ENCODE data around the gene NFYC.

Gene NFYC

DNA sequence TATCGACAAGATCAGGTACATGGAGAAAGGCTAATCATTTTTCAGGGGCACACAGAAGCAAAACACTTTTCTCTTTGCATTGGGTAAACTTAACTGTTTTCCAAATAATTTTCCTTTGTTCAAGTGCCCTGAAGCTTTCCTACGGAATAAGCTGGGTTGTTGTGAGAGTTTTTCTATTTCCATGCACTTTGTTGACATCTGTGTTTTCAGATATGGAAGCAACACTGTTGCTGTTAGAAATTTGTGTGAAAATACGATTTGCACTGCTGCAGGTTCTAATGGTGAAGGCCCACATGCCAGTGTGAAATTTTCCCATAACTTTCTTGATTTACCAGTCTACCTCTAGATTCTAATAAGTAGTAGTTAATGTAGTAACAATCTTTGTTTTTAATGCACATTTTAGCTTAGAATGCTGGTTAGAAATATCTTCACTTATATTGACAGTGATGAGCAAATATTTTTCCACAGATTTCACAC lies 18.3 kb downstream of the NFYC start:
- TF ChIP-seq, protein P1, sequence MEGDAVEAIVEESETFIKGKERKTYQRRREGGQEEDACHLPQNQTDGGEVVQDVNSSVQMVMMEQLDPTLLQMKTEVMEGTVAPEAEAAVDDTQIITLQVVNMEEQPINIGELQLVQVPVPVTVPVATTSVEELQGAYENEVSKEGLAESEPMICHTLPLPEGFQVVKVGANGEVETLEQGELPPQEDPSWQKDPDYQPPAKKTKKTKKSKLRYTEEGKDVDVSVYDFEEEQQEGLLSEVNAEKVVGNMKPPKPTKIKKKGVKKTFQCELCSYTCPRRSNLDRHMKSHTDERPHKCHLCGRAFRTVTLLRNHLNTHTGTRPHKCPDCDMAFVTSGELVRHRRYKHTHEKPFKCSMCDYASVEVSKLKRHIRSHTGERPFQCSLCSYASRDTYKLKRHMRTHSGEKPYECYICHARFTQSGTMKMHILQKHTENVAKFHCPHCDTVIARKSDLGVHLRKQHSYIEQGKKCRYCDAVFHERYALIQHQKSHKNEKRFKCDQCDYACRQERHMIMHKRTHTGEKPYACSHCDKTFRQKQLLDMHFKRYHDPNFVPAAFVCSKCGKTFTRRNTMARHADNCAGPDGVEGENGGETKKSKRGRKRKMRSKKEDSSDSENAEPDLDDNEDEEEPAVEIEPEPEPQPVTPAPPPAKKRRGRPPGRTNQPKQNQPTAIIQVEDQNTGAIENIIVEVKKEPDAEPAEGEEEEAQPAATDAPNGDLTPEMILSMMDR (IDR thresholded peaks at IDR 0.05), result no peak

DNA sequence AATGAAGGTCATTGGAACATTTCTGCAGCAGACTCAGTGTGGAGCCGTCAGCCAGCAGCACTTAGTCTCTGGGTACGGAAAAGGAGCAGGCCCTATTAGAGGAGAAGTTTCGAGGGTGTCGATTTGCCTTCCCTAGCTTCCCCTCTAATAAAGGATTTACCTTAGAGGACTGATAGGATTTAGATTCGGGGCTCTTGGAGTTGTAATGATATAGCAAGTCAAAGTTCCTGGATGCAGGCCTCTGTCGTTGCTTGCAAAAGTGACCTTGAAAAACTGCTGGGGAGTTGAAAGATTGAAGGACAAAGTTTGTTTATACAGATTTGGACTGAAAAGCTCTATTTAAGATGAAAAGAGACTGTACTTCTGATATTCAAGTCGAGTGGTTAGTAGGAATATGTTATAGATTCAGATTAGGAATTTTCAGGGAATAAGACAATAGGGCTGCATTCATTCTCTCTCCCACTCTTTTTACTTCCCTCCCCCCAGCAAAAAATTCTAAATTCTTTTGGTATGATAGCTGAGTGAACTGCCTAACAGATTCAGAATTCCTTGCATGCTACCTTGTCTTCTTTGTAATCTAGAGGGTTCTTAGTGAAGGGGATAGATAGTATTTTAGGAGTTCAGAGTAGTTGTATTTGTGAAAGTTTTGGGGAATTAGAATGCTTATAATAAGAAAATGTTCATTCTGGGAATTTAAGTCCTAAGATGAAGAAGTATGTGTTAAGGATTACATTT lies 19.2 kb downstream of the NFYC start:
- TF ChIP-seq, protein P1 (IDR thresholded peaks at IDR 0.05), result no peak

DNA sequence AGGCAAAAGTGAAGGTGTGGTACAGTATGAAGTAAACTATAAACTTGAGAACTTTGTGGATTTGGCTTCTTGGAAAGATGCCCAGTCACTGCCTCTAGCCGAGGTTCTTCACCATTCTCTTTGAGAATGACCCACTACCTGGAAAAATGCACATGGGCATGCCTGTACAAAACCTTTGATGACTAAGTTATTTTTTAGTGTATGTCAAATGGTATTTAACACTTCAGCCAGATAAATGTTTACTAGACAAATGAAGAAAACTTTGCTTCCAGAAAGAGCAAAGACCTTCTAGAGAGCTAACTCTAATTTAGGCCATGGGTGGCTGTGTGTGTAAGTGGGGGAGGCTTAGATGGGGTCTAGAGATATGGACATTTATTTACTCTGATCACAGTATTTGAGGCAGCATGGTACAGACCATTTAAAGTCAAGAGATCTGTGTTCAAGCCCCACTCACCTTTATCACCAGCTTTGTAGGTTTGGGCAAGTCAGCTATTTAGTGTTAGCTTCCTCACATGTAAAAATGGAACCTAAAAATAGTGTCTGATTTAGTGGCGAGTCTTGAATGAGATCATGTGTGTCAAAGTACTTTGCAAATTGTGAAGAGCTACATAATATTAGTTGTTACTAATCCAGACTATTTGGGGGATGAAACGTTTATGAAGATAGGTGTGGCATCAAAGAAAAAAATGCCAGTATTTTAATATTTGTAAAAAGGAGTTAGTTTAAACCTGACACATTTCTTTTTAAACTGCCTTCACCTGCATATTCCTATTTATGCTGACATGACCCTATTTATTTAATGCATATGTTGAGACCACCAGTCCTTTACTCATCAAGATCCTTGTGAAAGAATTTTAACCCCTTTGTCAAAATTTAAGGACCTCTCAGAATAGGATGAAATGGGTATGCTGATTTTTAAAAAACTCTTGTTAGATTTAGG lies 20.2 kb downstream of the NFYC start:
- TF ChIP-seq, protein P1 (IDR thresholded peaks at IDR 0.05), result no peak

DNA sequence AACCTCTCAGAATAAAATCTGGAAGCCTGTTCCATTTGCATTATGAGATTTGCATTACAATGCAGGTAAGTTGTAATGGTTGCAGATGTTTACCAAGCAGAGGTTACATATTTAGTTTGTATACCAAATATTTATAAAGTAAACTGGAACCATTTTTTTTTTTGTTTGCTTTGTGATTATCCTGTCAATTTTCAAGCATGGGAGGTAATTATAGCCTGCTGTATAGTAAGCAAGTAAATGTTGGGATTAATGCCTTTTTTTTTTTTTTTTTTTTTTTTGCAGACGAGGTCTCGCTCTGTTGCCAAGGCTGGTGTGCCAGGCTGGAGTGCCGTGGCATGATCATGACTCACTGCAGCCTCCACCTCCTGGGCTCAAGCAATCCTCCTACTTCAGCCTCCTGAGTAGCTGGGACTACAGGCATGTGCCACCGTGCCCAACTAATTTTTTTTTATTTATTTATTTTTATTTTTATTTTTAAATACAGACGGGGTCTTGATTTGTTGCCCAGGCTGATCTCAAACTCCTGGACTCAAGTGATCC lies 21.0 kb downstream of the NFYC start:
- TF ChIP-seq, protein P1 (IDR thresholded peaks at IDR 0.05), result no peak

DNA sequence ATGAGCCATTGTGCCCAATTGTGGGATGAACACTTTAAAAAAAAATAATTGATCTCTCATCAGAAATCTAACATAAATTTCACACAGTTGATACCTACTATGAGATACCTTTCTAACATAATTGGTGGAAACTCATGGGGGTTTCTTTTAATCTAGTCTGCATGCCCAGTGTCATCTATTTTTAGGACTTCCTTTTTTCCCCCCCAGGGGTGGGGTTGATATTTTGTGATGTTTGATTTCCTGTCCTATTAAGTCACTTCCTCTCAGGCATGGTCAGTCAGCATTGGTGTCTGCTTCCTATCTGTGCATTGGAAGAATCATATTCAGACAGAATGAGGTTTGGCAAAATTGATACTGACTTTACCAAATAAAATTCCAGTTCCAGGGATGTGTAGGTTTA lies 21.5 kb downstream of the NFYC start:
- TF ChIP-seq, protein P1 (IDR thresholded peaks at IDR 0.05), result no peak

DNA sequence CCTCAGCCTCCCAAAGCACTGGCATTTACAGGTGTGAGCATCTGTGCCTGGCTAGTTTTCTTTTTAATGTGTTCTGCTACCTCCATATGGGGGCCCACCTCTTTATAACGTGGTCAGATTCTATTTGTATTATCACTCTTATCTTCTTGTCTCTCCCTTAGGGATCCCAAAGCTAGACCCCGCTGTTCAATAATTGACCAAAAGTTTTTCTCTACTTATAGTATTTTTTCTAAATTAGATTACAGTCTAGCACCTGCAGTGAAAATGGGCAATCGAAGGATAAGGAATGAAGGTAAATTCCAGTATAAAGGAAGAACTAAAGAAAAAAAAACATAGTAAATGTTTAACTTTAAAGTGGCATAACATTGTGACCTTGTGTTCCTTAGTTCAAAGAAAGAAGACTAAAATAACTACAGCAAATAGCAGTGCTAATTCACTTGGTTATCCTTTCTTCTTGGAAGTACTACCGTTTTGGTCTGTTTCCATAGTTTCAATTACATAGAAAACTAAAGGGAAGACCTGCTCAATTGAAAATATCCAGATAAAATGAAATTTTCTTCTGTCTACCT lies 24.1 kb downstream of the NFYC start:
- TF ChIP-seq, protein P1 (IDR thresholded peaks at IDR 0.05), result no peak

DNA sequence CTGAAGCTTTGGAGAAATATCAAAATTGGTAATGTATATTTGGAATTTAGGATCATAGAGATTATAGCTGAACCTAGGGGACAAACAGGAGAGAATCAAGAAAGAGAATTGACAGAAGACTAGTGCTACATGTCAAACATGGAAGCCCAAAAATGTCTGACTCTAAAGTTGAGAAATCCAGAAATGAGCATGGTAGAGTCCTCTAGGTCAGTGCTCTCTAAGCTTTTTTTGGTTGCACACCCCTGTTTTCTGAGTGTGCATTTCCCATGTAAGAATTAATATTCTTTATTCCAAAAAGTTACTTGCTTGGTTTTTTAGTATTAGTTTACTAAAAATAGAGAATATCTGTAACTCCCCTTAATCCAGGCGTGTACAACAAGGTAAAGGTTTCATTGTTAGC lies 25.6 kb downstream of the NFYC start:
- TF ChIP-seq, protein P1 (IDR thresholded peaks at IDR 0.05), result no peak

Data from LNCAP (cell line).